SK-N-SH treated with all-trans-retinoic acid at 6 μM for 48 hours (cell line): Measurements from ENCODE around the gene SGK2.

Experiments used
- ATAC-seq: fragments of 200-7000 bp; cut with Tn5 transposase; 3 replicates; pipeline ENCODE4 v1.9.1; 2020; ENCODE audit warnings: mild to moderate bottlenecking, moderate library complexity
- ARNTL ChIP-seq: fragments of 450-650 bp; formaldehyde crosslinking; IDR thresholded peaks from 2 replicates; pipeline ENCODE4 v1.5.0; 2020; ENCODE audit warnings: low read depth, mild to moderate bottlenecking, moderate library complexity, borderline replicate concordance
- ISL1 ChIP-seq: fragments of 250-450 bp; sonication (Bioruptor Pico); IDR thresholded peaks from 2 replicates; pipeline ENCODE4 v2.1.2; 2022; ENCODE audit warnings: mild to moderate bottlenecking, moderate library complexity
- OSR1 ChIP-seq: fragments of 250-450 bp; sonication (Bioruptor Pico); IDR thresholded peaks from 2 replicates; pipeline ENCODE4 v1.8.0; 2022; ENCODE audit warnings: moderate library complexity, mild to moderate bottlenecking, inconsistent platforms
- PPARA ChIP-seq: fragments of 250-450 bp; sonication (Bioruptor Pico); IDR thresholded peaks from 2 replicates; pipeline ENCODE4 v1.5.0; 2020; ENCODE audit warnings: mild to moderate bottlenecking, borderline replicate concordance
- SNAI2 ChIP-seq: fragments of 250-450 bp; sonication (Bioruptor Pico); IDR thresholded peaks from 2 replicates; pipeline ENCODE4 v1.5.0; 2020; ENCODE audit warnings: mild to moderate bottlenecking, moderate library complexity
- TCF4 ChIP-seq: fragments of 250-450 bp; sonication (Bioruptor Pico); IDR thresholded peaks from 2 replicates; pipeline ENCODE4 v1.8.0; 2021; ENCODE audit warnings: mild to moderate bottlenecking, moderate library complexity, borderline replicate concordance
- TOX ChIP-seq: fragments of 250-450 bp; sonication (Bioruptor Pico); IDR thresholded peaks from 2 replicates; pipeline ENCODE4 v1.8.0; 2021; ENCODE audit warnings: mild to moderate bottlenecking, moderate library complexity, borderline replicate concordance
- ZC3H10 ChIP-seq: fragments of 250-450 bp; sonication (Bioruptor Pico); IDR thresholded peaks from 2 replicates; pipeline ENCODE4 v1.5.1; 2021; ENCODE audit warnings: mild to moderate bottlenecking, moderate library complexity
- ZFP30 ChIP-seq: fragments of 450-650 bp; formaldehyde crosslinking; IDR thresholded peaks from 2 replicates; pipeline ENCODE4 v1.5.0; 2022; ENCODE audit warnings: mild to moderate bottlenecking, moderate library complexity
- ZNF70 ChIP-seq: fragments of 450-650 bp; formaldehyde crosslinking; IDR thresholded peaks from 2 replicates; pipeline ENCODE4 v1.5.0; 2020; ENCODE audit warnings: mild to moderate bottlenecking, moderate library complexity
- ZNF8 ChIP-seq: fragments of 450-650 bp; formaldehyde crosslinking; IDR thresholded peaks from 2 replicates; pipeline ENCODE4 v1.5.0; 2020; ENCODE audit warnings: mild to moderate bottlenecking, moderate library complexity
- TF ChIP-seq, protein P1 (sequence below): fragments of 250-450 bp; sonication (Bioruptor Pico); IDR thresholded peaks from 2 replicates; pipeline ENCODE4 v1.5.1; 2020; ENCODE audit warnings: low read depth, mild to moderate bottlenecking, moderate library complexity
- TF ChIP-seq, protein P2 (sequence below): fragments of 250-450 bp; sonication (Bioruptor Pico); IDR thresholded peaks from 2 replicates; pipeline ENCODE4 v1.8.0; 2021; ENCODE audit warnings: low read depth, mild to moderate bottlenecking, moderate library complexity, borderline replicate concordance
- TF ChIP-seq, protein P3 (sequence below): fragments of 250-450 bp; sonication (Bioruptor Pico); IDR thresholded peaks from 2 replicates; pipeline ENCODE4 v1.8.0; 2020; ENCODE audit warnings: mild to moderate bottlenecking, moderate library complexity, borderline replicate concordance
- TF ChIP-seq, protein P4 (sequence below): fragments of 250-450 bp; sonication (Bioruptor Pico); IDR thresholded peaks from 2 replicates; pipeline ENCODE4 v1.5.0; 2020; ENCODE audit warnings: mild to moderate bottlenecking, moderate library complexity
- TF ChIP-seq, protein P5 (sequence below): fragments of 250-450 bp; sonication (Bioruptor Pico); IDR thresholded peaks from 2 replicates; pipeline ENCODE4 v1.5.1; 2021; ENCODE audit warnings: mild to moderate bottlenecking, moderate library complexity

SGK2 gene

DNA sequence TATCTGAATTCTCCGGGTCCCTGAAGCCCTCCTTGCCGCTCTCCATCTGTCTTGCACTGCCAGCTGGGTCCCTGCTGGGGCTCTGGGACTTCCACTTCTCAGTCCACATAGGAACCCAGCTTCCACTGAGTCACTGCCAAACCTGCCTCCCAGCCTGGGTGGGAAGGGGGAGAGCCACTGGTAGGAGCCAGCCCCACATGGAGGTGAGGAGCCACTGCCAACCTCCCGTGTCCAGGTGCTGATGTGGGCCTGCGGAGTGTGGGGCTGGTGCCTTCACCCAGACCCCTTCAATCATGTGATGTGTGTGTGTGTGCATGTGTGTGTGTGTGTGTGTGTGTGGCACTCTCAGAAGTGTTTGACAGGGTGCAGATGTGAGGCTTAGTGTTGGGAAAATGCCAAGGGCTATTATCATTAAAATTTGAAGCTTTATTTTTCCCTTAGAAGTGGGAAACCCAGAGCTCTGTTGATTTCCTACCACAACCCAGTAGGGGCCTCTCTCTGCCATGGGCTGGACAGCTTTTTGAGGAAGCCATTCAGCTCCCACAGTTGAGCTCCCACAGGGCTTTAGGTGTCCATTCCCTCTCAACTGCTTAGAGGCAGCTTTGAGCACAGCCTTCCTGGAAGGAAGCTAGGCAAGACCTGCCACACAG, 9.3 kb upstream of the SGK2 start (continued):
- TF ChIP-seq TOX (CRISPR knock-in tag) (no peak), ISL1 (no peak)
- TF ChIP-seq, all 23 proteins: peak for 0

DNA sequence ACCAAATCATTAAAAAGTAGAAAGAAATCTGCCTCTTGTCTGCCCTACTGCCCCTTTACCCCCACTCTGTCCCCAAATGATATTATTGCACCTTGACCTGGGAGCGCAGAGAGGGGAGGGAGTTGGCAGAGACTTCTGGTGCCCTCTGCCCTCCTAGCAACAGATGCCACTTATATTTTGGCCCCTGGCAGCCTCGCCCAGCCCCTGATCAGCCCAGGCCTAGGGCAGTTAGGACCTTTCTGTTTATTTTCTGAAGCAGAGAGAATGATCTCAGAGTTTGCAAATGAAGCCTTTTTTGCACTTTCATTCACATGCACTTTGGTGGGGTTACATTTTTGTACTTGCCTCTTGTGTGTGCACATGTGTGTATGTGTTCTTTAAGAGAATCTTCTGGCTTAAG, 8.4 kb upstream of the SGK2 start:
- no peak for ATAC-seq

DNA sequence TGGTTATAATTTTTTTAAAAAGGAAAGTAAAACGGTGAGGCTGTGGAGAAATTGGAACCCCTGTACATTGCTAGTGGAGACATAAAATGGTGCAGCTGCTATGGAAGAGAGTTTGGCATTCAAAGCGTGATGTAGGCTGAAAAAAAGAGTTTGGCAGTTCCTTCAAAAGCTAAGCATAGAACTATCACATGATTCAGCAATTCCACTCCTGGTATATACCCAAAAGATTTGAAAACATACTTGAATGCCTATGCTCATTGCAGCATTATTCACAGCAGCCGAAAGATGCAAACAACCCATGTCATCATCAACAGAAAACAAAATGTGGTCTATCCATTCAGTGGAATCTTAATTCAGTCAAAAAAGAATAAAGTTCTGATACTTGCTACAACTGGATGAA, 4.5 kb upstream of the SGK2 start:
- no peak for ATAC-seq
- TF ChIP-seq ARNTL (CRISPR knock-in tag) (no peak), TCF4 (CRISPR knock-in tag) (no peak), ZNF8 (no peak), OSR1 (CRISPR knock-in tag) (no peak), ZFP30 (CRISPR knock-in tag) (no peak), ISL1 (no peak), ZNF70 (CRISPR knock-in tag) (no peak), SNAI2 (CRISPR knock-in tag) (no peak), ZC3H10 (CRISPR knock-in tag) (no peak), TOX (CRISPR knock-in tag) (no peak), PPARA (CRISPR knock-in tag) (no peak)
- TF ChIP-seq, protein P1, sequence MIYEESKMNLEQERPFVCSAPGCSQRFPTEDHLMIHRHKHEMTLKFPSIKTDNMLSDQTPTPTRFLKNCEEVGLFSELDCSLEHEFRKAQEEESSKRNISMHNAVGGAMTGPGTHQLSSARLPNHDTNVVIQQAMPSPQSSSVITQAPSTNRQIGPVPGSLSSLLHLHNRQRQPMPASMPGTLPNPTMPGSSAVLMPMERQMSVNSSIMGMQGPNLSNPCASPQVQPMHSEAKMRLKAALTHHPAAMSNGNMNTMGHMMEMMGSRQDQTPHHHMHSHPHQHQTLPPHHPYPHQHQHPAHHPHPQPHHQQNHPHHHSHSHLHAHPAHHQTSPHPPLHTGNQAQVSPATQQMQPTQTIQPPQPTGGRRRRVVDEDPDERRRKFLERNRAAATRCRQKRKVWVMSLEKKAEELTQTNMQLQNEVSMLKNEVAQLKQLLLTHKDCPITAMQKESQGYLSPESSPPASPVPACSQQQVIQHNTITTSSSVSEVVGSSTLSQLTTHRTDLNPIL (CRISPR knock-in tag), result no peak
- TF ChIP-seq, protein P2, sequence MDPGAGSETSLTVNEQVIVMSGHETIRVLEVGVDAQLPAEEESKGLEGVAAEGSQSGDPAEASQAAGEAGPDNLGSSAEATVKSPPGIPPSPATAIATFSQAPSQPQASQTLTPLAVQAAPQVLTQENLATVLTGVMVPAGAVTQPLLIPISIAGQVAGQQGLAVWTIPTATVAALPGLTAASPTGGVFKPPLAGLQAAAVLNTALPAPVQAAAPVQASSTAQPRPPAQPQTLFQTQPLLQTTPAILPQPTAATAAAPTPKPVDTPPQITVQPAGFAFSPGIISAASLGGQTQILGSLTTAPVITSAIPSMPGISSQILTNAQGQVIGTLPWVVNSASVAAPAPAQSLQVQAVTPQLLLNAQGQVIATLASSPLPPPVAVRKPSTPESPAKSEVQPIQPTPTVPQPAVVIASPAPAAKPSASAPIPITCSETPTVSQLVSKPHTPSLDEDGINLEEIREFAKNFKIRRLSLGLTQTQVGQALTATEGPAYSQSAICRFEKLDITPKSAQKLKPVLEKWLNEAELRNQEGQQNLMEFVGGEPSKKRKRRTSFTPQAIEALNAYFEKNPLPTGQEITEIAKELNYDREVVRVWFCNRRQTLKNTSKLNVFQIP (CRISPR knock-in tag), result no peak
- TF ChIP-seq, protein P3, sequence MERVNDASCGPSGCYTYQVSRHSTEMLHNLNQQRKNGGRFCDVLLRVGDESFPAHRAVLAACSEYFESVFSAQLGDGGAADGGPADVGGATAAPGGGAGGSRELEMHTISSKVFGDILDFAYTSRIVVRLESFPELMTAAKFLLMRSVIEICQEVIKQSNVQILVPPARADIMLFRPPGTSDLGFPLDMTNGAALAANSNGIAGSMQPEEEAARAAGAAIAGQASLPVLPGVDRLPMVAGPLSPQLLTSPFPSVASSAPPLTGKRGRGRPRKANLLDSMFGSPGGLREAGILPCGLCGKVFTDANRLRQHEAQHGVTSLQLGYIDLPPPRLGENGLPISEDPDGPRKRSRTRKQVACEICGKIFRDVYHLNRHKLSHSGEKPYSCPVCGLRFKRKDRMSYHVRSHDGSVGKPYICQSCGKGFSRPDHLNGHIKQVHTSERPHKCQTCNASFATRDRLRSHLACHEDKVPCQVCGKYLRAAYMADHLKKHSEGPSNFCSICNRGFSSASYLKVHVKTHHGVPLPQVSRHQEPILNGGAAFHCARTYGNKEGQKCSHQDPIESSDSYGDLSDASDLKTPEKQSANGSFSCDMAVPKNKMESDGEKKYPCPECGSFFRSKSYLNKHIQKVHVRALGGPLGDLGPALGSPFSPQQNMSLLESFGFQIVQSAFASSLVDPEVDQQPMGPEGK (CRISPR knock-in tag), result no peak
- TF ChIP-seq, protein P4, sequence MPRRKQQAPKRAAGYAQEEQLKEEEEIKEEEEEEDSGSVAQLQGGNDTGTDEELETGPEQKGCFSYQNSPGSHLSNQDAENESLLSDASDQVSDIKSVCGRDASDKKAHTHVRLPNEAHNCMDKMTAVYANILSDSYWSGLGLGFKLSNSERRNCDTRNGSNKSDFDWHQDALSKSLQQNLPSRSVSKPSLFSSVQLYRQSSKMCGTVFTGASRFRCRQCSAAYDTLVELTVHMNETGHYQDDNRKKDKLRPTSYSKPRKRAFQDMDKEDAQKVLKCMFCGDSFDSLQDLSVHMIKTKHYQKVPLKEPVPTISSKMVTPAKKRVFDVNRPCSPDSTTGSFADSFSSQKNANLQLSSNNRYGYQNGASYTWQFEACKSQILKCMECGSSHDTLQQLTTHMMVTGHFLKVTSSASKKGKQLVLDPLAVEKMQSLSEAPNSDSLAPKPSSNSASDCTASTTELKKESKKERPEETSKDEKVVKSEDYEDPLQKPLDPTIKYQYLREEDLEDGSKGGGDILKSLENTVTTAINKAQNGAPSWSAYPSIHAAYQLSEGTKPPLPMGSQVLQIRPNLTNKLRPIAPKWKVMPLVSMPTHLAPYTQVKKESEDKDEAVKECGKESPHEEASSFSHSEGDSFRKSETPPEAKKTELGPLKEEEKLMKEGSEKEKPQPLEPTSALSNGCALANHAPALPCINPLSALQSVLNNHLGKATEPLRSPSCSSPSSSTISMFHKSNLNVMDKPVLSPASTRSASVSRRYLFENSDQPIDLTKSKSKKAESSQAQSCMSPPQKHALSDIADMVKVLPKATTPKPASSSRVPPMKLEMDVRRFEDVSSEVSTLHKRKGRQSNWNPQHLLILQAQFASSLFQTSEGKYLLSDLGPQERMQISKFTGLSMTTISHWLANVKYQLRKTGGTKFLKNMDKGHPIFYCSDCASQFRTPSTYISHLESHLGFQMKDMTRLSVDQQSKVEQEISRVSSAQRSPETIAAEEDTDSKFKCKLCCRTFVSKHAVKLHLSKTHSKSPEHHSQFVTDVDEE (CRISPR knock-in tag), result no peak
- TF ChIP-seq, protein P5, sequence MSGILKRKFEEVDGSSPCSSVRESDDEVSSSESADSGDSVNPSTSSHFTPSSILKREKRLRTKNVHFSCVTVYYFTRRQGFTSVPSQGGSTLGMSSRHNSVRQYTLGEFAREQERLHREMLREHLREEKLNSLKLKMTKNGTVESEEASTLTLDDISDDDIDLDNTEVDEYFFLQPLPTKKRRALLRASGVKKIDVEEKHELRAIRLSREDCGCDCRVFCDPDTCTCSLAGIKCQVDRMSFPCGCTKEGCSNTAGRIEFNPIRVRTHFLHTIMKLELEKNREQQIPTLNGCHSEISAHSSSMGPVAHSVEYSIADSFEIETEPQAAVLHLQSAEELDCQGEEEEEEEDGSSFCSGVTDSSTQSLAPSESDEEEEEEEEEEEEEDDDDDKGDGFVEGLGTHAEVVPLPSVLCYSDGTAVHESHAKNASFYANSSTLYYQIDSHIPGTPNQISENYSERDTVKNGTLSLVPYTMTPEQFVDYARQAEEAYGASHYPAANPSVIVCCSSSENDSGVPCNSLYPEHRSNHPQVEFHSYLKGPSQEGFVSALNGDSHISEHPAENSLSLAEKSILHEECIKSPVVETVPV, result no peak

More for the DNA sequence above, 8.4 kb upstream of the SGK2 start:
- TF ChIP-seq, protein P5, result no peak
- TF ChIP-seq TCF4 (CRISPR knock-in tag), result no peak
- TF ChIP-seq, all 23 proteins: peak for 0
